Gastroesophageal sphincter (tissue), 4 donors: ENCODE results near the gene GUCA2B. TPM values are rescaled to one million over a fixed set of nuclear protein-coding genes. Genes with fewer than 3 reads are reported as not detected.

Experiments
- ATAC-seq: fragments of 150-250 bp; one replicate; pipeline ENCODE4 v1.9.1; 2016; ENCODE audit warnings: mild to moderate bottlenecking, moderate library complexity
- H3K27ac ChIP-seq, 4 donors: fragments of 200-600 bp; sonication (generic) in 3 of 4; 1 replicate in 3 of 4; 2 replicates in 1 of 4; pipeline ENCODE4 v1.5.1; 2016 to 2019
- H3K27me3 ChIP-seq: fragments of 200-600 bp; sonication (generic); one replicate; pipeline ENCODE4 v1.5.1; 2019
- H3K36me3 ChIP-seq, 2 donors: fragments of 200-600 bp; sonication (generic); one replicate each; pipeline ENCODE4 v1.5.1; 2019; ENCODE audit warnings: control low read depth in 1 of 2
- H3K4me1 ChIP-seq, 3 donors: fragments of 200-600 bp; sonication (generic); 1 replicate in 2 of 3; 2 replicates in 1 of 3; pipeline ENCODE4 v1.5.1; 2016 to 2019; ENCODE audit warnings: control low read depth in 2 of 3
- H3K4me3 ChIP-seq, 2 donors: fragments of 200-600 bp; sonication (generic); one replicate each; pipeline ENCODE4 v1.5.1; 2019; ENCODE audit warnings: mild to moderate bottlenecking in 1 of 2, moderate library complexity in 1 of 2
- H3K9me3 ChIP-seq, 3 donors: fragments of 200-600 bp; sonication (generic); one replicate each; pipeline ENCODE4 v1.5.1; 2017 to 2019; ENCODE audit warnings: control low read depth in 2 of 3
- EP300 ChIP-seq: sonication (generic); formaldehyde crosslinking; IDR thresholded peaks from one replicate; pipeline ENCODE4 v1.6.1; 2017; ENCODE audit warnings: antibody characterized with exemption, mild to moderate bottlenecking
- POLR2A ChIP-seq, 2 donors: fragments of 450-650 bp; IDR thresholded peaks; one replicate each; pipeline ENCODE4 v1.6.1; 2017; ENCODE audit warnings: antibody characterized with exemption in 2 of 2, mild to moderate bottlenecking in 2 of 2, moderate library complexity in 1 of 2
- POLR2AphosphoS5 ChIP-seq: sonication (generic); formaldehyde crosslinking; IDR thresholded peaks from one replicate; pipeline ENCODE4 v1.6.1; 2017; ENCODE audit warnings: antibody characterized with exemption
- WGBS, 2 donors: methylation state at CpG; one replicate each; pipeline ENCODE4 v1.1.5; 2018; ENCODE audit warnings: low coverage in 1 of 2; 5-methylcytosine and 5-hydroxymethylcytosine counted together
- total RNA-seq, 4 donors: library from RNA; depleted of rRNA; stranded (reverse); fragments of >200 nt; gene quantifications; one replicate each; pipeline ENCODE4 v1.1.0, GENCODE V29; 2016
- TF ChIP-seq, protein P1 (sequence below), 4 experiments: fragments of 200-600 bp in 2 of 4; fragments of 450-650 bp in 2 of 4; sonication (generic) in 1 of 4; IDR thresholded peaks; one replicate each; pipeline ENCODE4 v1.5.1; 2017 to 2019; ENCODE audit warnings: antibody characterized with exemption in 4 of 4, mild to moderate bottlenecking in 2 of 4, moderate library complexity in 2 of 4

GUCA2B gene
- total RNA-seq, 4 donors from 2014 or later: not detected

DNA sequence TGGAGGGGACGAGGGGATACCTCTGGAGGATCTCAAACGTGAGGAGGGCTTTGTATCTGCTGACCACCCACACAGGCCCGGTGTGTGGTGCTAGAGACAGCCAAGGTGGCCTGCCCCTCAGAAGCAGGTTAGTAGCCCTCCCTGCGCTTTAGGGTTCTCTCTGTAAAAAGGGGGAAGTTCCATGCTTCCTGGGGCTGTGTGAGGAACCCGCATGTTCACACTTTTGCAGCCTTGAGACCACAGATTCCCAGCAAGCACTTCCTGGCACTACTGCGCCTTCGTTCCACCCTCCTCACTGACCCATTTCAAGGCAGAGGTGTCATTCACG lies 7.9 kb upstream of the GUCA2B start:
- Histone ChIP-seq H3K36me3 (no peaks in the 10 kb centered on the region), H3K27me3 (peaks cover 91% of the 10 kb centered on the region), H3K4me1 (no peaks in the 10 kb centered on the region), H3K27ac (no peak overlapping the region), H3K9me3 (no peaks in the 10 kb centered on the region), H3K4me3 (no peak overlapping the region)
- WGBS, 2 donors: 50 to 60% methylated on average over 1 to 2 of the region's 8 CpGs
- no peak for TF ChIP-seq EP300
- no peak for TF ChIP-seq POLR2AphosphoS5
- TF ChIP-seq, protein P1, sequence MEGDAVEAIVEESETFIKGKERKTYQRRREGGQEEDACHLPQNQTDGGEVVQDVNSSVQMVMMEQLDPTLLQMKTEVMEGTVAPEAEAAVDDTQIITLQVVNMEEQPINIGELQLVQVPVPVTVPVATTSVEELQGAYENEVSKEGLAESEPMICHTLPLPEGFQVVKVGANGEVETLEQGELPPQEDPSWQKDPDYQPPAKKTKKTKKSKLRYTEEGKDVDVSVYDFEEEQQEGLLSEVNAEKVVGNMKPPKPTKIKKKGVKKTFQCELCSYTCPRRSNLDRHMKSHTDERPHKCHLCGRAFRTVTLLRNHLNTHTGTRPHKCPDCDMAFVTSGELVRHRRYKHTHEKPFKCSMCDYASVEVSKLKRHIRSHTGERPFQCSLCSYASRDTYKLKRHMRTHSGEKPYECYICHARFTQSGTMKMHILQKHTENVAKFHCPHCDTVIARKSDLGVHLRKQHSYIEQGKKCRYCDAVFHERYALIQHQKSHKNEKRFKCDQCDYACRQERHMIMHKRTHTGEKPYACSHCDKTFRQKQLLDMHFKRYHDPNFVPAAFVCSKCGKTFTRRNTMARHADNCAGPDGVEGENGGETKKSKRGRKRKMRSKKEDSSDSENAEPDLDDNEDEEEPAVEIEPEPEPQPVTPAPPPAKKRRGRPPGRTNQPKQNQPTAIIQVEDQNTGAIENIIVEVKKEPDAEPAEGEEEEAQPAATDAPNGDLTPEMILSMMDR (IDR thresholded peaks at IDR 0.05): no peak
- TF ChIP-seq POLR2A (IDR thresholded peaks at IDR 0.05): no peak
- ATAC-seq: no peak

DNA sequence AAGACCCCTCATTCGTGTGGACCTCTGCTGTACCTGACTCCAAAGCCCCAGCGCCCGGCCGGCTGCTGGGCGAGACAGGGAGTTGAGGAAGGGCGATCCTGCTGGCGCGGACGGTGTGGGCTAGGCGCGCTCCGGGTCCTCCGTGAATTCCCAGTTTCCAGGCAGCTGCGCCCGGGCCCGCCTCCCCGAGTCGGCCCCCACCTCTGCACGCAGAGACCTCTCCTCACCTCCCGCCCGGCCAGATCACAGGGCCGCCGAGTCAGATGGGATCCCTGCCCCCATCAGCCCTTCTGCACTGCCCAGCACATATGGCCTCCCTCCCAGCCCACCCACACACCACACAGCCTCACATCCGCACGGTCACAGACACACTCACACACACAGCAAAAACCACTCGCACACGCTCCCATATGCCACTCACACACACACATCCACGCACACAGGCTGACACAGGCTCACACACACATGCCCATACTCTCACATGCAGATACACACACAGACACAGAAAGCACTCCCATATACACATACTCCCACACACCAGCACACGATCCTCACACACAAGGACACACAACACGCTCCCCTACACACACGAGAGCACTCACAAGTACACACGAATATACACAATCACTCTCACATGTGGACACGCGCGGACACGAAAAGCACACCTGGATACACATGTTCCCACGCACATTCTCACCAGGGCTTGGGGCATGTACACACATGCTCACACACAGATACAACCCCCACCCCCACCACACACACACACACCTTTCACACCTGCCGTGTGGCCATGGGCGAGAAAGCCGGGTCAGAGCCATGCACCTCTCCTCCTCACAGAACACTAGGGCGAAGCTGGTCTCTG lies 7.2 kb upstream of the GUCA2B start:
- no peak for TF ChIP-seq EP300
- TF ChIP-seq POLR2A (IDR thresholded peaks at IDR 0.05): no peak
- TF ChIP-seq, protein P1 (IDR thresholded peaks at IDR 0.05): no peak
- TF ChIP-seq POLR2AphosphoS5: no peak
- 27 to 38% methylated on average over 3 to 13 of the region's 41 CpGs for WGBS, 2 donors
- no peaks in the 10 kb centered on the region for H3K36me3 ChIP-seq

DNA sequence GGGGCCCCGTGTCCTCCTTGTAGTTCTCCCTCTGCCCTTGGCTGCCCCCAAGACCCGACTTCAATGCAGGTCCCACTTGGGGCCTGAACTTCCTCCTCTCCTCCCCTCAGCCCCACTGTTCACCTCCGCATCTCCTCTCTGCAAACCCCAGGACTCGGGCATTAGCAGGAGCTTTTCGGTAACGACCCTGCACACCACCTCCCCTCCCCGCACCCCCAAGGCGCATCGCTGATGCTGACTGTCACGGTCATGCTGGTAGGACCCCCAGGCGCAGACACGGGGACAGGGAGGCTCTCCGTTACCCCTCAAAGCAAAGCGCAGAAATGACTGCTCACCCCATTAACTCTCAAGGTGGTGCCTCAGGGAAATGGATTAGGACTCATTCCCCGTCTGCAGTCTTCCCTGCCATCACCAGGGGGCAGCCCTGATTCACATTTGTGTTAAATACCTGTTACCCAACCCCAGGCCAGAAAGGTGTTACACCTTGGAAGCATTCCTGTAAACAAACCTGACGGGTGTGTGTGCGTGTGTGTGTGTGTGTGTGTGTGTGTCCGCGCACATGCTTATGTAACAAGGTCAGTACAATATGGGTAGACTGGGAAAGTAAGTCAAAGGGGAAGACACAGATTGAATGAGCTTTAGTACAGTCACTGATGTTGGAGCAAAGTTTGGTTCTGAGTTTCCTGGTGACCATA lies 6.4 kb upstream of the GUCA2B start:
- no peak for TF ChIP-seq POLR2AphosphoS5
- TF ChIP-seq, protein P1 (IDR thresholded peaks at IDR 0.05): peak; percentile 49 to 75 (median 64)
- 11 to 18% methylated on average over 4 to 8 of the region's 19 CpGs for WGBS, 2 donors
- H3K27me3 ChIP-seq: peaks cover 78% of the 10 kb centered on the region
- ATAC-seq: no peak
- H3K36me3 ChIP-seq: no peaks in the 10 kb centered on the region
- H3K27ac ChIP-seq: no peak overlapping the region
- no peaks in the 10 kb centered on the region for H3K4me1 ChIP-seq
- no peaks in the 10 kb centered on the region for H3K9me3 ChIP-seq
- H3K4me3 ChIP-seq: no peak overlapping the region

More for the DNA sequence above, 7.2 kb upstream of the GUCA2B start:
- H3K4me1 ChIP-seq: no peaks in the 10 kb centered on the region
- H3K27ac ChIP-seq: no peak overlapping the region
- no peak for ATAC-seq
- peaks cover 86% of the 10 kb centered on the region for H3K27me3 ChIP-seq
- H3K9me3 ChIP-seq: no peaks in the 10 kb centered on the region
- H3K4me3 ChIP-seq: no peak overlapping the region

DNA sequence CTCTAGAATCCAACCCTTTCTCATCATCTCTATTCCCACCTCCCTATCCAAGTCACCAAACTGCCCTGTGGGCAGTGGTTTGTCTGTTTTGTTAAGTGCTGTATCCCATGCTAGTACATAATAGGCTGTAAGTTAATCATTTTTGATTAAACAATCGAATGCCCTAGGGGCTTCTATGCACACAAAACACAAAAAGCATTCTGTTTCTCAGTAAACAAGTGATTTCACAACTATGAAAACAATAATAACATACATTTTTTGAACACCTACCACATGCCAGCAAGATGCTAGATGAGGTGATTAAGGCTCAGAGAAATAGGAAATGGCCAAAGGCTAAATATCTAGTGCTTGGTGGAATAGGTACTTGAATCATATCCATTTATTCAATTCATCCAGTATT lies 5.0 kb upstream of the GUCA2B start:
- no peaks in the 10 kb centered on the region for H3K36me3 ChIP-seq
- H3K4me1 ChIP-seq: no peaks in the 10 kb centered on the region
- no peak overlapping the region for H3K4me3 ChIP-seq
- H3K27ac ChIP-seq: no peak overlapping the region
- H3K9me3 ChIP-seq: no peaks in the 10 kb centered on the region
- WGBS, 2 donors: 61 to 100% methylated on average over 1 of the region's 1 CpG
- TF ChIP-seq, protein P1 (IDR thresholded peaks at IDR 0.05): no peak
- no peak for TF ChIP-seq EP300
- no peak for TF ChIP-seq POLR2A (IDR thresholded peaks at IDR 0.05)
- no peak for TF ChIP-seq POLR2AphosphoS5
- ATAC-seq: no peak
- H3K27me3 ChIP-seq: peaks cover 69% of the 10 kb centered on the region

DNA sequence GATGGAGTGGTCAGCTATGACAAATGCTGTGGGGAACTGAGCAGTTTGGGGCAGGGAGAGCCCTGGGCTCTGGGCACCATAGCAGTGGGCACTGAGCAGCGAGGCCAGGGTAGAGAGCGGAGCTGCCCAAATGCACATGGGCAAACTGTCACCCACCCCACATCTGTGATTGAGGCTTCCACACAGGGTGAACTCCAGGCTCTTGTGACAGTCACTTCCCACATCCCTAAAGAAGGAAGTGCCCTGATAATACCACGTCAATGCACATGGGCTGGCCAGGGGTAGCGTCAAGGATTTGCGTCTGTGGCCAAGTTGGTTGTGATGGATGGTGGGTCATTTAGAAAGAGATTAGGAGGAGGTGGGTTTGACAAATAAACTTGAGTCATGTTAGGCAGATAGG lies 2.6 kb upstream of the GUCA2B start:
- no peak for TF ChIP-seq POLR2A (IDR thresholded peaks at IDR 0.05)
- ATAC-seq: no peak
- no peaks in the 10 kb centered on the region for H3K9me3 ChIP-seq
- 69 to 73% methylated on average over 2 to 3 of the region's 5 CpGs for WGBS, 2 donors
- no peak overlapping the region for H3K4me3 ChIP-seq
- no peaks in the 10 kb centered on the region for H3K4me1 ChIP-seq
- no peak overlapping the region for H3K27ac ChIP-seq
- peaks cover 54% of the 10 kb centered on the region for H3K27me3 ChIP-seq
- no peaks in the 10 kb centered on the region for H3K36me3 ChIP-seq
